Mesodermal cell (in vitro differentiated cells): ENCODE results near the gene BLOC1S4.
A peak's percentile ranks its signal among the peaks of the same experiment; 100 is the strongest.

Source experiments
- H3K27ac ChIP-seq: 2 replicates; pipeline ENCODE4 v1.7.0; 2013; ENCODE audit warnings: mild to moderate bottlenecking, low read depth, low read length, moderate library complexity; ENCODE audit not compliant: severe bottlenecking
- H3K36me3 ChIP-seq: 2 replicates; pipeline ENCODE4 v1.7.1; 2013; ENCODE audit warnings: mild to moderate bottlenecking, low read length, moderate library complexity; ENCODE audit not compliant: control insufficient read depth, insufficient read depth
- H3K4me1 ChIP-seq: one replicate; pipeline ENCODE4 v1.7.1; 2013; ENCODE audit warnings: mild to moderate bottlenecking, low read length; ENCODE audit not compliant: insufficient read depth, control insufficient read depth, poor library complexity, severe bottlenecking
- H3K4me3 ChIP-seq: 2 replicates; pipeline ENCODE4 v1.7.0; 2013; ENCODE audit warnings: low read length, control low read depth, mild to moderate bottlenecking; ENCODE audit not compliant: insufficient read depth, poor library complexity, severe bottlenecking; ENCODE audit errors: extremely low read depth
- H3K9me3 ChIP-seq: 2 replicates; pipeline ENCODE4 v1.7.1; 2013; ENCODE audit warnings: mild to moderate bottlenecking, low read length, moderate library complexity; ENCODE audit not compliant: control insufficient read depth
- WGBS, 2 experiments: methylation state at CpG; one replicate each; pipeline ENCODE4 v1.1.5; 2013; ENCODE audit warnings: missing lambda C conversion rate in 2 of 2; ENCODE audit not compliant: insufficient coverage in 2 of 2; 5-methylcytosine and 5-hydroxymethylcytosine counted together

BLOC1S4 gene

DNA sequence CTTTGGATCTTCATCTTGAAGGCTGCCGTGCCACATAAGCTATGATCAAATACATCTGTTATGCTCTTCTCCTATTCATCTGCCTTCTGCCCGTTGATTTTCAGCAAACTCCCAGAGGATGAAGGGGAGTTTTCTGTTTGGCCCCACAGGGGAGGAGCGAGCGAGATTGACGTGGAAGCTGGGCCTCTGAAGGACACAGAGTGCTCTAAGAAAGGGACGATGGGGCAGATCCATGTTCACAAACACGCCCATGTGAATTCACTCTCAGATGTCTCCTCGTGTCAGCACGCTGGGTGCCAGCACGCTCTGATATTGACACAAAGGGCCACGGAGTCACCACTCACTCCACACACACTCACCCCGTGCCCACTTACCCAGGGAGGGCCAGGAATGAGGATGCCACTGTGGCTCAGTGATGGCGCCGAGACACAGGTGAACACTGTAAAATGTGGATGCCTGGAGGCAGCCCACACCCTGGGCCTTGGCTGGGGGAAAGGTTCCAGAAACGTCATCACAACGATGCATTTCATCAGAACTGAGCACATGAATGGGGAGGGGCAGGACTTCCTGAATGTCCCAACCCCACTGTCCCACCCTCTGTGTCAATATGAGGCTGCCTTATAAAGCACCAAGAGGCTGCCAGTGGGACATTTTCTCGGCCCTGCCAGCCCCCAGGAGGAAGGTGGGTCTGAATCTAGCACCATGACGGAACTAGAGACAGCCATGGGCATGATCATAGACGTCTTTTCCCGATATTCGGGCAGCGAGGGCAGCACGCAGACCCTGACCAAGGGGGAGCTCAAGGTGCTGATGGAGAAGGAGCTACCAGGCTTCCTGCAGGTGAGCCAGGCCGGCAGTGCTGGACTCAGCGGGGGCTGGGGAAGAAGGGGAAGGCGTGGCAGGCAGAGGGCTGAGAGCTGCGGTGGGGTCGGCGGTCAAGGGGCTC lies 22.5 kb upstream of the BLOC1S4 start, which contains the start of gene S100P:
S100P (plus strand) TSS at position 648 of the 946 bp plus-strand sequence; CDS start at position 703, 55 bp downstream.
- peaks cover 24% of the 10 kb centered on the region for H3K4me1 ChIP-seq
- peak within 1 kb of the TSS; percentile 3 for H3K27ac ChIP-seq
- no peaks in the 10 kb centered on the region for H3K36me3 ChIP-seq
- 91 to 94% methylated on average over 15 to 25 of the region's 29 CpGs for WGBS, 2 experiments
- H3K9me3 ChIP-seq = no peaks in the 10 kb centered on the region
- H3K4me3 ChIP-seq = no peak within 1 kb of the TSS

DNA sequence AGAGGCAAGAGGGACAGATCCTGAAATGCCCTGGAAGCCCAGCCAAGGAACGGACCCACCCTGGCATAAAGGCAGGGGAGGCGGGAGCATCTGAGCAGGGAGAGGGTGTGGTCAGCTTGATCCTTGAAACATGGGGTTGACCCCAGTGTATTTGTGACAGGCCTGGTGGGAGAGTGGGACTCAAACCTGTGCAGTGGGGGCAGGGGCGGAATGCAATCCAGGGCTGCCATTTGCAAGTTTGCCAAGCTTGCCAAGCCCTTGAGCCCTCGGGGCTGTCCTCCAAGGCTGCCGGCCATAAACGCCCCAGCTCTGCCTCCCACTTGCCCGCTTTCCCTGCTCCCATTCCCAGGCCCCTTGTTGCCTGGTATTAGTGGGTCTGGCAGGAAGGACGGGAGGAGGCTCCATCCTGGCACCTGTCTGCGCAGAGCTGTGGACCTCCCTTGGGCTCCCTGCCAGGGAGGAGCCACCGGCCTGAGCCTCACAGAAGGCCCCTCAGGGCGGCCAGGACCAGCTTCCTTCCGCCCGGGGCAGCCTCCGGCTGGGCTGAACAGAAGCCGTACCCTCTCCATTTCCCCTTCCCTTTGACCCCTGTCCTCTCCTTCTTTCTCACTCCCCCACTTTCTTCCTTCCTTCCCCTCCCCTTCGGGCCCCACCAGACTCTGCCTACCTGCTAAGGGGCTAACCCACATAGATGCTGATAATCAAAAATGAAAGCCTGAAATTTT lies 21.6 kb upstream of the BLOC1S4 start:
- H3K36me3 ChIP-seq = no peaks in the 10 kb centered on the region
- WGBS, 2 experiments = 82 to 91% methylated on average over 13 to 15 of the region's 16 CpGs
- H3K4me3 ChIP-seq = no peak overlapping the region
- H3K4me1 ChIP-seq = peaks cover 18% of the 10 kb centered on the region
- no peak overlapping the region for H3K27ac ChIP-seq
- H3K9me3 ChIP-seq = no peaks in the 10 kb centered on the region

DNA sequence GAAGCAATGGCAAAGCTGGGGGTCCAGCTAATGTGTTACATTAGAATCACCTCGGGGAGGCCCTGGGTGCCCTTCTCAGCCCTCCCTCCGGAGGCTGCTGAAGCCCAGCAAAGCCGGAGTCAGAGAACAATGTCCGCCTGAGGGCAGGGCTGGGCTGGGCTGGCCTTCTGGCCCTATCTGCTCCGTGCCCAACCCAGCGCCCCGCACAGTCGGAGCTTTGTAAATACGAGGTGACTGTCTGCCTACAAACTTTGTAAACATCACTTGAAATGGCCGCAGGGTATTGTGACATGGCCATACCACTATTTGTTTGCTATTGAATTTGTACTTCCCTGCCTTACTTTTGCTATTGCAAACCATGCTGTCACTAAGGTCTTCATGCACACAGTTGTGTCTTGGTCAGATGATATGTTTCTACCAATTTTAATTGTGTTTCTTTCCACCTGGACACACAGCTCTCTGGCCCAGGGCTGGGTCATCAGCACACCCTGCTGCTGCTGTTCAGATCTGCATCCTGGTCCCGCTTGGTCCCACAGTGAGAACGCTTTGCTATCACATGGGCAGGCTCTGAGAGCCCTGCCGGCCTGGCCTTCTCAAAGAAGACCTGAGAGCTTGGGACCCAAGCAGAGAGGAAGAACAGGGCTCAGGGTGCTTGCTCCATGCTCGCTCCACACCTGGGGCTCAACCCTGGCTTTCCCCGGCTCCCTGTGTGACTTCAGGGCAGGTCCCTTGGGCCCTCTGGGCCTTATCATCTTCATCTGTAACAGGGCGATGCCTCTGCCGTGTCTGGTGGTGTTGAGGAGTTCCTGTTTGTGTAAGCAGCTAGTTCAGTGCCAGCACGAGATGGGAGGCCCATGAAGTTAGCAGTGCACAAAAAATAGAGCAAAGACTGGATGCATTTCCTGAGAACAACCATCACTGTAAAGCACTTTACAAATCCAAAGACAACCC lies 20.0 kb upstream of the BLOC1S4 start:
- H3K27ac ChIP-seq = no peak overlapping the region
- H3K9me3 ChIP-seq = no peaks in the 10 kb centered on the region
- no peak overlapping the region for H3K4me3 ChIP-seq
- H3K36me3 ChIP-seq = peaks cover 2% of the 10 kb centered on the region
- H3K4me1 ChIP-seq = peaks cover 12% of the 10 kb centered on the region
- 90 to 94% methylated on average over 16 to 18 of the region's 18 CpGs for WGBS, 2 experiments

DNA sequence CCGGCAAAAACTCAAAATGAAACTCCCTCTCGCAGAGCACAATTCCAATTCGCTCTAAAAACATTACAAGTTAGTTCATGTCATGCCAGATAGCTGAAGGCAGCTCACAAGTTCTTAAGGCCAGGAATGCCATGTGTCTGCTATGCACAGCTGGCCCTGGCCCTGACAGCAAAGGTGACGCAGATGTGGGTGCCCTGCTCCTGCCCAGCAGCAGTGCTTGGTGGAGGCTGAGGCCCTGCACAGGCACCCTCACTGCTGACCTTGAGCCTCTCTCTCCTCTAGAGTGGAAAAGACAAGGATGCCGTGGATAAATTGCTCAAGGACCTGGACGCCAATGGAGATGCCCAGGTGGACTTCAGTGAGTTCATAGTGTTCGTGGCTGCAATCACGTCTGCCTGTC lies 19.4 kb upstream of the BLOC1S4 start:
- Histone ChIP-seq H3K9me3 (no peaks in the 10 kb centered on the region), H3K4me3 (no peak overlapping the region), H3K4me1 (peaks cover 12% of the 10 kb centered on the region), H3K27ac (no peak overlapping the region), H3K36me3 (peaks cover 6% of the 10 kb centered on the region)
- 89 to 98% methylated on average over 7 to 8 of the region's 8 CpGs for WGBS, 2 experiments

DNA sequence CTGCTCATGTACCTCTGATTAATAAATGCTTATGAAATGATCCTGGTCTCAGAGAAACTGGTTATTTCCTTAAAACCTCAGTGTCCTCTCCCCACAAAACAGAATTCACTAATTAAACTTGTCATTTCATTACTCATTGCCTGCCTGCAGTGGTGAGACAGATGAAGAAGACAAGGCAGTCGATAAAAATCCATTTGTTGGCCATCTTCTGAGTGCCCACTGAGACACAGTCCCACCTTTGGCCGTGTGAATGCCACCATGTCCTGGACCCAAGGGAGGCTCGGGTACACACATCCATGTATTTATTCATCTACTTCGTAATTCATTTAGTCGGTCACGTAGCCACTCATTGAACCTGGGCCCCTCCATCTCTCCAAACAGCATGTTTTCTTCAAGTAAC lies 18.8 kb upstream of the BLOC1S4 start:
- Histone ChIP-seq H3K9me3 (no peaks in the 10 kb centered on the region), H3K4me3 (no peak overlapping the region), H3K36me3 (peaks cover 6% of the 10 kb centered on the region), H3K27ac (no peak overlapping the region), H3K4me1 (peaks cover 12% of the 10 kb centered on the region)
- 97 to 100% methylated on average over 1 to 6 of the region's 6 CpGs for WGBS, 2 experiments

DNA sequence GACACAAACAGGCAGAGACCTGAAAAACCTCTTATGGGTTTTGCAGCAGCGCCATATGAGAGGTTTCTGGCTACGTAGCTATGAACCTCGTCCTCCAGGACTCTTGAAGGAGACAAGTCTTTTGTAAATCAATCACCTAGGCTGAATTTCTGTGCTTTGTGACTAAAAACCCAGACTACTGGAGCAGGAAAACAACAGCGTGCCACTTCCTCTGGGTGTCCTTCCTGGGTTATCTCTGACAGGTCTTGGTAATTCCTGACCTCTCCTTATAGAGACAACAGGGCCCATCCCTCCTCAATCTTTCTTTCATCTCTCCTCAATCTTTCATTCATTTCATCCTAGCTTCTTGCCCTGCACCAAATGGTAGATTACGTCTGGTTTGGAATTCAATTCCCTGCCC lies 16.6 kb upstream of the BLOC1S4 start:
- peaks cover 5% of the 10 kb centered on the region for H3K4me1 ChIP-seq
- no peak overlapping the region for H3K27ac ChIP-seq
- H3K9me3 ChIP-seq = peaks cover 10% of the 10 kb centered on the region
- peaks cover 28% of the 10 kb centered on the region for H3K36me3 ChIP-seq
- H3K4me3 ChIP-seq = no peak overlapping the region
- WGBS, 2 experiments = 91 to 98% methylated on average over 5 of the region's 5 CpGs

DNA sequence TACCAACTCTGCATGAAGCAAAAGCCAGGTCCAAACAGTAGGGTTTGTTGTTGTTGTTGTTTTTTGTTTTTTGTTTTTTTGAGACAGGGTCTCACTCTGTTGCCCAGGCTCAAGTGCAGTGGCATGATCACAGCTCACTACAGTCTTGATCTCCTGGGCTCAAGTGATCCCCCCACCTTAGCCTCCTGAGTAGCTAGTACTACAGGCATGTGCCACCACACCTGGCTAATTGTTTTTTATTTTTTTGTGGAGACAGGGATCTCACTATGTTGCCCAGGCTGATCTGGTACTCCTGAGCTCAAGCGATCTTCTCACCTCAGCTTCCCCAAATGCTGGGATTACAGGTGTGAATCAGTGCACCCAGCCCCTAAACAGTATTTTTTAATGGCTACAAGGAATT lies 16.1 kb upstream of the BLOC1S4 start:
- Histone ChIP-seq H3K36me3 (peaks cover 33% of the 10 kb centered on the region), H3K4me1 (peaks cover 5% of the 10 kb centered on the region), H3K9me3 (peaks cover 10% of the 10 kb centered on the region), H3K4me3 (no peak overlapping the region), H3K27ac (no peak overlapping the region)
- WGBS, 2 experiments = 100% methylated on average over 1 of the region's 1 CpG; no CpG with 5 or more reads in 1 of the 2 experiments

DNA sequence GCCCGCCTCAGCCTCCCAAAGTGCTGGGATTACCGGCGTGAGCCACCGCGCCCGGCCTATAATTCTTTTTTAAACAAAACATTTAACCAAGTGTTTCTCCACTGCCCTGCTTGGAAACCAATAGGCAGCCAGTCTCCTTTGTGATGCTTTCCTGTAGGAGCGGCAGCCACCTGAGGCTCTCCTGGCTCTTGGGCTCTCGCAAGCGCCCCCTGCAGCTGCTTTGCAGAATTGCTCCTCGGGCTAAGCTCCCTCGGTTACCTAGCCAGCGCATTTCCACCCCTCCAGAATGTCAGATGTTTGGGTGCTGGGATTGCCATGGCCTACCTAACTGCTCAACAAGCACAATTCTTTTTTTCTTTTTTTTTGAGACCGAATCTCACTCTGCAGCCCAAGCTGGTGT lies 14.6 kb upstream of the BLOC1S4 start:
- peaks cover 10% of the 10 kb centered on the region for H3K9me3 ChIP-seq
- no peak overlapping the region for H3K27ac ChIP-seq
- H3K4me3 ChIP-seq = no peak overlapping the region
- peaks cover 47% of the 10 kb centered on the region for H3K36me3 ChIP-seq
- peaks cover under 1% of the 10 kb centered on the region for H3K4me1 ChIP-seq
- 71 to 79% methylated on average over 11 to 13 of the region's 13 CpGs for WGBS, 2 experiments

DNA sequence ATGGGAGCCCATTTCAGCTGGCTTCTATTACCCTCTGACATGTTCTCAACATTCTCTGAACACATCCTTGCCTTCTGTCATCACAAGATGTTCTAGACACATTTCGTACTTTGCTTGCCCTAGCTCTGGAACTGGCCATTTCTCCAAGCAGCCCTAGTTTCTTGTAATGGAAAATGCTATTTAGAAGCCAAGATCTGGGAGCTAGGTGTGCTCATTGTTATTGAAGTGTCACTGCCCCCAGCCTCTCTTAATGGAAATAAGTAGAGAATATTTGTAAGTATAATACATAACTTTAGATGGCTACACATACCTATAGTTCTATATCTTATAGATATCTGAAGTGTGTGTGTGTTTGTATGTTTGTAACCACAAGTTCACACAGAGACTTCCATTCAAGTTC lies 13.2 kb upstream of the BLOC1S4 start:
- peaks cover 10% of the 10 kb centered on the region for H3K9me3 ChIP-seq
- no peak overlapping the region for H3K27ac ChIP-seq
- peaks cover 2% of the 10 kb centered on the region for H3K4me1 ChIP-seq
- H3K4me3 ChIP-seq = no peak overlapping the region
- H3K36me3 ChIP-seq = peaks cover 61% of the 10 kb centered on the region
- no CpG with 5 or more reads among the region's 1 CpG for WGBS, 2 experiments

DNA sequence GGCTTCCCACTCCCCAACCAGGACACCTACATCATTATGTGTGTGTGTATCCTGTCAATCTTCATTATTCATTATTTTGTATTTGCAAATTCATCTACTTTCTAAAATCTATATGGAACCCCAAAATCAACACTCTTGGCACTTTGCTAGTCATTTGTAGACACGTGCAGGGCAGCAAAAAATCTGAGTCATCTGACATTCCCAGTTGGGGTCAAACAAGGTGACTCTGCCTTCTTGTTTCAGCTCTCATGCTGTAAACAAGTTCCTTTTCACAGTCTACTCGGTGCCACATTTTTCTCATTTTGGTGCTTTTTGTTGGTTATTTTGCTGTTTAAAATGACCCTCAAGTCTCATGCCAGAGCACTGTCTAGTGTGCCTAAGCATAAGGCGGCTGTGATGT lies 12.2 kb upstream of the BLOC1S4 start:
- Histone ChIP-seq H3K9me3 (peaks cover 10% of the 10 kb centered on the region), H3K4me1 (peaks cover 3% of the 10 kb centered on the region), H3K27ac (no peak overlapping the region), H3K36me3 (peaks cover 64% of the 10 kb centered on the region), H3K4me3 (no peak overlapping the region)
- 100% methylated on average over 1 to 2 of the region's 3 CpGs for WGBS, 2 experiments
